ENCODE measurements around the gene CWC27. TPM values are rescaled to one million over a fixed set of nuclear protein-coding genes. Genes with fewer than 3 reads are reported as not detected.
"Not testable (repeated sequence)": the region's sequence is repeated elsewhere in the genome, so short reads cannot be mapped to it uniquely, and the experiment has no call there.

CWC27 gene
- polyA plus RNA-seq, 5 donors = 30.3 to 50.2 (median 39.5) TPM

DNA sequence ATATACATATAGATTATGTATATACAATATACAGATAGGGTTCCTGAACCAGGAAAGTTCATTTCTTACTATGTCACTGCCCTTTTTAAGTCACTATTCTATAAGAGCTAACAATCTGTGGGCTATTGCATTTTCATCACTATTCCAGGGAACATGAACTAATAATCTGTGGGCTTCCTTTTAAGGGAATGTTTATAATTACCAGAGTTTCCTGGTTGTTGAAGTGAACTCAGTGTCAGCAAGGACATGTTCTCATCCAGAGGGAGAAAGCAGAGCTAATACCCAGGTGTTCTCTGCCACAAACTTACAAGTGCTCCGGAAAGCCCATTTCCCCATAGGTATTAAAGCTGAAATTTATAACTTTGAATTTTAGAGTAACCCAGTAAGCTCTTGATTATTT lies 69.6 kb downstream of the CWC27 start:
- DNase-seq = no peak

DNA sequence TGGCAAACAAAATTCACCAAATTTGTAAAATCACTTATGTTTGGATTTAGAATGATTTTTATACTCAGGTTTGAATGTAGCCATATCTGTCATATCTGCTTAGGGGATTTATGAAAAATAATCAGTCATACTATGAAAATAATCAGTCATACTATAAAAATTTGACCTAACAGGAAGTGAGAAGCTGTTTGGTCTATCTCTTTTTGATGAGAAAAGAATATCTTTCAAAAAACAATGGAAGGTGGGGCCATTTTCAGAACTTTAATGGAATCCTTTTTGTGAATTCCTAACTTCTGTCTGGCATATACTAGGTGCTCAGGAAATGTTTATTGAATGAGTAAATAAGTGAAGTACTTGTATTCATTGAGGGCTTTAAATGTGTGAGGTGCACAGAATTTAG lies 70.1 kb downstream of the CWC27 start:
- no peak for DNase-seq

DNA sequence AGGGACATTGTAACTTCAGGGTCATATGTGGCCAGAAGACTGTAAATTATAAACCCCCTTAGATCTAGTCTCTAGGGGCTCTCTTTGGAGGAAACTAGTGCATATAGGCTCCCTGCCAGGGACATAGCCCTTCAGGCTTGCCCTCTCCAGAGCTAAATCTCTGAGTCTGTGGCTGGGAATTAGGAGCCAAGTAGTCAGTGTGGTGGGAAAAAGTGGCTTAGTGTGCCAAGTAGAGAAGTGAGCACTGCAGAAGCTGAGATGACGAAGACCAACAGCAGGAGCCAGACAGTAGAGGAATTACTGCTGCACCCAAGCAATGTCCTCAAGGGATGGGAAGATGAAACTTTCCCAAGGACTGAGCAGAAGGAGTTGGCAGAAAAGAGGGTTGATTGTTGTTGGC lies 71.2 kb downstream of the CWC27 start:
- DNase-seq = no peak

DNA sequence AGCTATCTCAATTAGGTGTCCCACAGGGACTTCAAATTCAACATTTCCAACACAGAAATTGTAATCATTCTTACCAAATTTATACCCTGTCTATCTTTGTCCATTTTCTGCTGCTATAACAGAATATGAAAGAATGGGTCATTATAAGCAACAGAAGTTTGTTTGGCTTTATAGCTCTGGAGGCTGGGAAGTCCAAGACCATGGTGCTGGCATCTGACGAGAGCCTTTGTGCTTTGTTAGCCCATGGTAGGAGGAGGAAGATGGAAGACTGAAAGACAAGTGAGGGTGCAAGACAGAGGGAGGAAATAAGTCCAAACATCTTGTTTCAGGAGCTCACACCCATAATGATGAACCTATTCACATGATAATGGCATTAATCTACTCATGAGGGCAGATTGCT lies 72.2 kb downstream of the CWC27 start:
- DNase-seq = no peak

DNA sequence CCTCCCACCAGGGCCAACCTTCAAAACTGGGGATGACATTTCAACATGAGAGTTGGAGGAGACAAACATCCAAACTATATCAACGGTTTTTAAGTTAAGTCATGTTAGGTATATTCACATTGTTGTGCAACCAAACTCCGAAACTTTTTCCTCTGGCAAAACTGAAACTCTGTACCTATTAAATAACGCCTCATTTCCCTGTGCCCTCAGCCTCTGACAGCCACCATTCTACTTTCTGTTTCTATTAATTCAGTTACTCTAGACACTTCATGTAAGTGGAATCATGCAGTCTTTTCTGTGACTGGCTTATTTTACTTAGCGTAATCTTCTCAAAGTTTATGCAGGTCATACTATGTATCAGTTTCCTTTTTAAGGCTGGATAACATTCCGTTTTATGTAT lies 85.0 kb downstream of the CWC27 start:
- DNase-seq = no peak

DNA sequence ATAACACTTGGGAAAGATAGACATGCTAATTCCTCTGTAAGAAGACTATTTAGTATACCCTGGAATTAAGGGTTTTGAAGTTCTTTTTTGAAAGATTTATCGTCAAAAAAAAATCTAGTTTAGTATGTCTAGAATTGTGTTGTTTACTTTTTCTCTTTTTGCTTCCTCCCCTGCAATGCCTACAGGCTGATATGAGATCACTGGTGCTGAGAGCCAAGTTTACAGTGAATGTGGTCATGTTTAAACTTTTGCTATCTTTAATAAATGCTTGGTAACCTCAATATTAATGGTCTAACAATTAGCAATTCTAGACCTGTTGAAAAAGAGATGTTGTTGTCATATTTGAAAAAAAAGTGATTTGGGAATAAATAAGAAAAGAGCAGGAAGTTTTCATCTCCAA lies 86.1 kb downstream of the CWC27 start:
- no peak for DNase-seq

DNA sequence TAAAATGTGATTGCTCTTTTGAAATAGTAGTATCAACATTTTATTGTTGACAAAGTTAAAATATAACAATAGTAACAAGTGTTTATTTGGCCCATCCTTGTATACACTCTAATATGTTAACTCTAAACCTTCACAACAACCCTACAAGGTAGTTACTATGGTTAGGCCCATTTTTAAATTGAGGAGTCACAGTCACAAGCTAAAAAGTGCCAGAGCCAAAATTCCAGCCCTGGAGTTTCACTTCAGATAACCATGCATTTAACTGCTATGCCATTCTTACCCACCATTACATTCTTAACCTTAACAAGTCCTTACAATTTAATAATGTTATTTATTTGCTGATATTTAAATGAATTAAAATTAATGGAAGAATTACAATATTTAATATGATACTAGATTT lies 91.2 kb downstream of the CWC27 start:
- no peak for DNase-seq

DNA sequence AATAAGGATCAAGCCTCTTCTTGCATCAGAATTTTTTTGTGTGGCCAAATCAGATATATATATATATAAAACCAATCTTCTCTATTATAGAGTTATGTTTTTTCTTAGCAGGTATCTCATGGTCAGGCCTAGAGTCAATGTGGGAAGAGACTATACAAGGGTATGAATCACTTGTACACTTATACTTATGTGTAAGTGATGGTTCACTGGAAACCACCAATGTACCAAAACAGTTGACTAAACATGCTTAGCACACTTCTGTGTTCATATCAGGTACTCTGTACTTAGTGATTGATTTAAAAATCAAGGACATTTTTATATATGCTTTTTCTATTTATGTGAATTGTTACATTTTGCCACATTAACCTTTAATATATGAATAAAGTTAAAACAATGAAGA lies 92.6 kb downstream of the CWC27 start:
- DNase-seq = no peak

DNA sequence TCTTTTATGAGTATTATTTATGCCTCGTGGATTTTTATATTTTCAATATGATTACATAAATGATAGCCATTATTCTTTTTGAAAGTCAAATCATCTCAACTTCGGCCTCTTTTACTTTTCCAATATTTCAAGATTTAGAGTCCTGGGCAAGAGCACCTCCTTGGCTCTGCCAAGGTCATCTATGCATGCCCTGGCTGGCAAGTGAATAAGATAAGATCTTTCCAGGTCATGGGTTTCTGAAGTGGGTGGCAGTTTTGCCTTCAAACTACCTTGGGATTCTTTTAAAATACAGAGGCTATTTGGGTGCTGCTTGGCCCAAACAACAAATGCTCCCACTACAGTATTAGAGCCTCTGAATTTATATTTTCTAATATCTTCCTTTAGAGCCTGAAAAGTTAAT lies 95.4 kb downstream of the CWC27 start:
- no peak for DNase-seq

DNA sequence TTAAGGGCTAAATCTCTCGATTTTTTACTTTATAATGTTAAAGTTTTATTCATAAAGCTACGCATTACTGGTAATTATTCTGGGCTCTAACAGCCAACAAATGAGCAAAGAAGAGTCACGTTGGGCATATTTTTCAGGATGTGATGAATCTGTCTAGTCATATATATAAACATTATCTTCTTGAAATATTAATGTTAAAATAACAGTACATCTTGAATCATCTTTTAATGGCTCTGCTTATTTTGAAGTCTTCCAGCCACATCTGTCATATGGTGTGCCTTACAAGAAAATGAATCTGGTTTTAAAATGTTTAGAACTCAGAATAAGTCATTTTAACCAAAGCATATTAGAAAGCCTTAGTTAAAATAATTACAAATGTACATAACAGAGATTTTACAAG lies 96.9 kb downstream of the CWC27 start:
- DNase-seq = no peak

DNA sequence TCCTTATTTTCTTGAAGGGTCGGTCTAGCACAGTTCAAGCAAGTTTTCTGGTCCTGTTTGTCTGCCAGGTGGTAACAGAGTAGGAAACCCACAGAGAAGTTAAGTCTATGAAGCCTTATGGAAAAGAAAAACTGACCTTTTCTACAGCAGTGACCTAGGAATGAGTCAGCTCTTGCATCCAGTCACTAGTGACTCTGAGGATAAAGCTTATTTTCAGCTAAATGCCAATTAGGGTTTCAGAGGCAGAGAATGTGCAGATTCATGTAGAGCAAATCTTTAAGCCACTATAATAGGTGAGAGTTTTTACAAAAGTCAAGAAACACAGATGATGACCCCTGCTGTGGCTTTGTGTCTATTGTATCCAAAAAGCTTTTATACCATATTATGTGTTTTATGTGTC lies 100.7 kb downstream of the CWC27 start:
- no peak for DNase-seq

DNA sequence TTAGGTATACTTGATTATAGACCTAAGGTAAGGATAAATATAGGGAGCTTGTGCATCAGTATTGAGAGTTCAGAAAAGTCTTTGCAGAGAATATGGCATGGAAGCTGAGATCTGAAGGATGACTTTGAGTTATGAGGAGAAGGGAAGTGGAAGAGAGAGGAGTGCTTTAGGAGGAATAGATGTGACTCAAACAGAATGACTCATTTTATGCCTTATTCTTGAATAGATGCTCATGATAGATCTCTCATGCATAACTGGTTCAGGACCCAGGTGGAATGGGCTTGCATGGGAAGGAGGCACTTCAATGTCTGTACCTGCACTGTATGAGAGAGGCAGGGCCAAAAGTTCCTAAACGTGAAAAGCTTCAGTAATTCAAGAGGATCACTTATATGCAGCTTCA lies 103.3 kb downstream of the CWC27 start:
- no peak for DNase-seq

DNA sequence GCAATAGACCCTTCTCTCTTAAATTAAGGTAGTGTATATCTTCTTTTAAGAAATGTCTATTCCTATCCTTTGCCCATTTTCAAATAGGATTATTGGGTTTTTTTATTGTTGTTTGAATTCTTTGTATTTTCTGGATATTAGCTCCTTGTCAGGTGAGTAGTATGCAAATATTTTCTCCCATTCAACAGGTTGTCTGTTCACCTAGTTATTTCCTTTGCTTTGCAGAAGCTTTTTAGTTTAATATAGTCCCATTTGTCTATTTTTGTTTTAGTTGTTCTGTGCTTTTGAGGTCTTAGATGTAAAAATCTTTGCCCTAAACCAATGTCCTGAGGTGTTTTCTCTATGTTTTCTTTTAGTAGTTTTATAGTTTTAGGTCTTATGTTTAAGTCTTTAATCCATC lies 104.7 kb downstream of the CWC27 start:
- no peak for DNase-seq

DNA sequence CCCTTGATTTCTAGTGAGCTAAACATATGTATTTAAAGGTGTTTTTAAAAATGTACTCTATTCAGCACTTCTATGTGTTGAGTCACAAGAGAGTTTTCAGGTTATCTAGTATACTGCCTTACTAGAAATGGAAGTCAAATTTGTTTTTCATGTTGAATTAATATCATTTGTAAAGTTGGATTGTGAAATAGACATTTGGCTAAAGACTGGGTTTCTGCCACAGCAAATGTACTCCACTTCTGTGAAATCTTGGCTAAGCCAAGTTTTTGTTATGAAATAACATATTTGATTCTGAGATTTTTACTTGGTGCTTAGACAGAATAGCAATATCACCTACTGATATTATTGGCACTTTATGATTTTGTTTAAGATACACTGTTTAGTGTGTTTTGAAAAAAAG lies 106.0 kb downstream of the CWC27 start:
- peak; percentile 37 to 40 for DNase-seq

DNA sequence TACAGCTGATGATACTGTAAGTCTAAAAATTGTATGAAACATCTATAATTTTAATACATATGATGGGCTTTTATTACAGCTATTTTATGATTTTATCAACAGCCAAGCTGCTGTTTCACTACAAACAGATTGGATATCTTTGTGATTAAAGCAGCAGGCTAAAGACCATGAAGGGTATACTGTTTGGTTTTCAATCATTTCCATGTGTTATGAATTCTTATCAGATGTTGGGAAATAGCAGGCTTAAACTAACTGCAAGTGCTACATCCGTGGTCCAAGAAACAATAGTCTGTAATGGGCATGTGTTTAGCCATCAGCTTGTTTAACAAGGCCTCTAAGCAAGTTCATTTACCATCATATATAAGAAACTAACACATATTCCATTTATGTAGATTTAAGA lies 107.5 kb downstream of the CWC27 start:
- no peak for DNase-seq

DNA sequence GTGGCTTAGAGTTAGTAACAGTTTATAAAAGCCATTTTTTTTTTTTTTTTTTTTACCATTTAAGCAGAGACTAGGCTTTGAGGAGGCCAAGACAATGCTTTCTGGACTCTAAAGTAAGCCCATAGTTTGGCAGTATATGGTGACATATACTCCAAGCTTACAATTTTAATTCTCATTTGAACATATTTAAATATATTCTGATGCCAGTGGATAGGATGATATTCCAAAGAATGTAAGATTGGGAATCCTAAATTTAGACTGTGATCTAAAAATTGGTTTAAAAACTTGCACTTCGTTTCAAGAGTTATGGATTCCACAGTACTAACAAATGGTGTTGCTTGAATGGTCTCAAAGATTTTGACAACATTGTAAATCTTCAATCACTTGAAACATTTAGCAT lies 112.1 kb downstream of the CWC27 start:
- no peak for DNase-seq

DNA sequence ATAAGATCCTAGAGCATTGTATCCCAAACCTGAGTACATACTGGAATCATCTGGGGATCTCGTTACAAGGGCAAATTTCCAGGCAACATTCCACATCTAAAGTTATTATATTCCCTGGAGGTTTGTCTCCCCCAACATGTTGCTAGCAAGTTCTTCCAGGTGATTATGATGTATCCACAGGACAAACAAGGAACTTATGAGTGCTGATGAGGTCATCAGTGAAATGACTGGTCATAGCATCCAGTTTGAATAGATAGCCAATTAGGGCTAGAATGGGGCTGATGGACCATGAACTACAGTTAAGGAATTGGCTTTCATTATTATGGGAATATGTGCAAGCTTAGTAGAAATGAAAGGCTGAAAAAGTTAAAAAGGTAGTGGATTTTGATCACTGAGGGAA lies 115.2 kb downstream of the CWC27 start:
- no peak for DNase-seq

DNA sequence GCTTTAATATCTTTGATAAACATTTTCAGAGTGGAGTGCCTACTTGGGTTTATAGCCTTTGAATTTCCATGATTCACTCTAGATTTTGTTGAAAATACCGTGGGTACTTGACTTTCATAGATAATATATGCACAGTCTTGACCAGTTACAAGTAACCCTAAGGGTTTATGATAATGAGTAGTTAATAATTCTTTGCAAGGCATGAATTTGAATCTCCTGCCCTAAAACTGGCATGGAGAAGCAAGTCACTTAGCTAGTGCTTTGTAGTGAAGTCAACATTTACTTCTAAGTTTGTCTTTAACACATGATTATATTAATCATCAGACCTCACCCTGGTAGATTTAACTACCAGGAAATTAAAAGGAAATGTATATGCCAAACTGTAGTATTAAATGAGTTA lies 115.8 kb downstream of the CWC27 start:
- no peak for DNase-seq

DNA sequence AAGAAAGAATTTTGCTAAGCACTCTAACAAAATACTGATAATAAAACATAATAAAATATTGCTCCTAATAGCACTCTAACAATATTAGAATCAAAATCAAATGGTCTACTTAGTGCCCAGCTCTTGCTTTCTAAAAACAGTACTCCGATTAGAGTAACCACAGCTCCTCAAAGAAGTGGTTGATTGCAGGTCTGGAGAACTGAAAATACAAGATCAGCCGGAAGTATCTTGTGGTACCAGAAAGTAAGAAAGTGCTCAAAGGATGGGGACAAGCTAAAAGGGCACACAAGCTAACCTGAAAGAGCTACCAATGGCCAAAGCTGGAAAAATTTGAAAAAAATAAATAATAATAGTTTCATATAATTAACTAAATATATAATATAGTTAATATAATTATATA lies 119.2 kb downstream of the CWC27 start:
- DNase-seq = no peak

DNA sequence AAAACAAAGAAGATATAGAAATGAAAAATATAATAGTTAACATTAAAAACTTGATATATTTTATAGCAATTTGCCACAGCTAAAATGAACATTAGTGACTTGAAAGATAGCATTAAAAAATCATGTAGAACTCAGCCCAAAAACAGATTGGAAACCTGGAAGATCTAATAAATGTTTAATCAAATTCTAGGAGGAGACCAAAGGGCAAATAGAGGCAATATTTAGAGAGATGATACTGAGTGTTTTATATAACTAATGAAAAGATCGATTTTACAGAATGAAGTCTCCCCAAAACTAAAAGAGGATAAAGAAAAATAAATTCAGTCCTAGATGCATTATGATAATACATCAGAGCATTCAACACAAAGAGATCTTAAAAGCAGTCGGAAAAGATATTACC lies 127.0 kb downstream of the CWC27 start:
- DNase-seq = no peak

DNA sequence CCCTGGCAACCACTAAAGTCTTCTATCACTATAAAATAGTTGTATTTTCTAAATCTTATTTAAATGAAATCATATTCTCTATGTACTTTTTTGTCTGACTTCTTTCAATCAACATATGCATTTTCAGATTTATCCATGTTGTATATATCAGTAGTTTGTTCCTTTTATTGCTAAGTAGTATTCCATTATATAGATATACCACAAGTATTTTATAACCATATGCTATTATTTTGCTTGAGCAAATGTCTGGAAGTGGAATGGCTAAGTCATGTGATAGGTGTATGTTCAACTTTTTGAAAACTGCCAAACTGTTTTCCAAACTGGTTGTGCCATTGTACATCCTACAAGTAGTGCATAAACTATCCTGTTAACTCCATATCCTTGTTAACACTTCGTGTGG lies 131.1 kb downstream of the CWC27 start:
- DNase-seq = no peak

DNA sequence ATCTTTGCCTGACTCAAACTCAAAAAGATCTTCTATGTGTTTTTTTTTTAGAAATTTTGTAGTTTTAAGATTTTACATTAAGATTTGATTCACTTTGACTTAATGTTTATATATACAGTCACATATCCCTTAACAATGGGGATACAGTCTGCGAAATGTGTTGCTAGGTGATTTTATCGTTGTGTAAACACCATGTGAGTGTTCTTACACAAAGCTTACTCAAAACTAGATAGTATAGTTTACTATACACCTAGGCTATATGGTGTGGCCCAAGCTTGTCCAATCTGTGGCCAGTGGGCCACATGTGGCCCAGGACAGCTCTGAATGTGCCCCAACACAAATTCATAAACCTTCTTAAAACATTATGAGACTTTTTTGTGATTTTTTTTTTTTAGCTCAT lies 131.9 kb downstream of the CWC27 start:
- DNase-seq = no peak

DNA sequence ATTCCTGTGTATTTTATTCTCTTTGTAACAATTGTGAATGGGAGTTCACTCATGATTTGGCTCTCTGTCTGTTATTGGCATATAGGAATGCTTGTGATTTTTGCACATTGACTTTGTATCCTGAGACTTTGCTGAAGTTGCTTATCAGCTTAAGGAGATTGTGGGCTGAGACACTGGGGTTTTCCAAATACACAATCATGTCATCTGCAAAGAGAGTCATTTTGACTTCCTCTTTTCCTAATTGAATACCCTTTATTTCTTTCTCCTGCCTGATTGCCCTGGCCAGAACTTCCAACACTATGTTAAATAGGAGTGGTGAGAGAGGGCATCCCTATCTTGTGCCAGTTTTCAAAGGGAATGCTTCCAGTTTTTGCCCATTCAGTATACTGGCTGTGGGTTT lies 138.7 kb downstream of the CWC27 start:
- not testable (repeated sequence) for DNase-seq

DNA sequence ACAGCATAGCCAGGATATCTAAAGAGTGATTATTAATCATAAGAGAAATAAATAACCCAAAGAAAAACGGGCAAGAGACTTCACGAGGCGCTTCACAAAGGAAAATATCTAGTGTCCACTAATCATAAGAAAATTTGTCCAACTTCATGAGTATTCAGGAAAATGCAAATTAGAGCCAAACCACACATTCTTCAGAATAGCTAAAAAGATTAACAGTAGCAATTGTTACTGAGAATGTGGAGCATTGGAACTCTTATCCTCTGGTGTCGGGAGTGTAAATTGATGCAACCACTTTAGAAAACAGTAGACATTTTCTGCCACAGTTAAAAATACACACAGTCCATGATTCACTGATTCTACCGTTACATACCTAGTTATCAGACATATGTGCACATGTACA lies 145.7 kb downstream of the CWC27 start:
- no peak for DNase-seq

DNA sequence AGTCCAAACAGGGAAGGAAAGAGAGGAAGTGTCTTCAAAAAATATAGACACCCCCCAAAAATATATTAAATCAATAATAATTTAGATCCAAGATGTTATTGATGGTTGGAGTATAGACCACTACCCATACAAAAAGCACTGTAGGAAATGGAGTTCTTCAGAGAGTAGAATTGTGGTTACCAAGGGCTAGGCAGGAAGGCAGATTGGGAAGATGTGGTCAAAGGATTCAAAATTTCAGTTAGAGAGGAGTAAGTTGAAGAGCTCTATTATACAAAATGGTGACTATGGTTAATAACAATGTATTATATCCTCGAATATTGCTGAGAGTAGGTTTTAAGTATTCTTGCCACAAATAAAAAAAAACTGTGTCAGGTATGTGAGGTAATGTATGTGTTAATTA lies 149.4 kb downstream of the CWC27 start:
- DNase-seq = no peak

Measured in right lung (tissue), 5 donors.